Adipocyte (in vitro differentiated cells): Measurements from ENCODE around the gene TNFAIP8L1.

Experiments
- DNase-seq: peaks from one replicate; pipeline ENCODE4 v3.0.0-alpha.2; 2015; ENCODE audit warnings: low read depth
- H3K27me3 ChIP-seq: replicated peaks from 2 replicates; pipeline ENCODE4 v1.7.0; 2013; ENCODE audit warnings: mild to moderate bottlenecking, low read length, moderate library complexity; ENCODE audit not compliant: control insufficient read depth, insufficient read depth
- H3K36me3 ChIP-seq: 2 replicates; pipeline ENCODE4 v1.7.0; 2013; ENCODE audit warnings: low read length, mild to moderate bottlenecking, moderate library complexity; ENCODE audit not compliant: control insufficient read depth, insufficient read depth, severe bottlenecking
- H3K4me1 ChIP-seq: 2 replicates; pipeline ENCODE4 v1.7.0; 2013; ENCODE audit warnings: mild to moderate bottlenecking, low read length, moderate library complexity; ENCODE audit not compliant: control insufficient read depth, insufficient read depth
- H3K4me3 ChIP-seq: 2 replicates; pipeline ENCODE4 v1.7.0; 2013; ENCODE audit warnings: mild to moderate bottlenecking, low read length, moderate library complexity
- H3K9ac ChIP-seq: 2 replicates; pipeline ENCODE4 v1.7.0; 2013; ENCODE audit warnings: mild to moderate bottlenecking, low read length, moderate library complexity
- H3K9me3 ChIP-seq: 2 replicates; pipeline ENCODE4 v1.7.0; 2013; ENCODE audit warnings: mild to moderate bottlenecking, low read length, moderate library complexity; ENCODE audit not compliant: control insufficient read depth

The TNFAIP8L1 gene

DNA sequence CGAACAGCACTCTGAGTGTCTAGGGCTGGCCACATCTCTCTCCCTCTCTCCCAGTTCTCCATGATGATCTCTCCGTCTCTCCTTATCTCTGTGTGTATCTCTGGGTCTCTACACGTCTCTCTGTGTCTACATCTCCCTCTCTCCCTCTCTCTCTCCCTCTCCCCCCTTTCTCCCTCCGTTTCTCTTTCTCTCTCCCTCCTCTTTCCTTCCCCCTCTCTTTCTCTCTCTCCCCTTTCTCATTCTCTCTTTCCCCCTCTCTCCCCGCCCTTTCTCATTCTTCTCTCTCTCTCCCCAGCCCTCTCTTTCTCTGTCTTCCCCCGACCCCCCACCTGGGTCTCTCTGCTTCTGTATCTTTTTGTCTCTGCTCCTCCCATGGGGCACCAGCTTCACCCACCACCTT is 21.3 kb upstream of the TNFAIP8L1 start:
- no peak for DNase-seq
- H3K27me3 ChIP-seq, result peaks cover 35% of the 10 kb centered on the region
- no peaks in the 10 kb centered on the region for H3K4me1 ChIP-seq
- no peaks in the 10 kb centered on the region for H3K36me3 ChIP-seq
- H3K9ac ChIP-seq, result no peak overlapping the region
- no peak overlapping the region for H3K4me3 ChIP-seq
- peaks cover 4% of the 10 kb centered on the region for H3K9me3 ChIP-seq

DNA sequence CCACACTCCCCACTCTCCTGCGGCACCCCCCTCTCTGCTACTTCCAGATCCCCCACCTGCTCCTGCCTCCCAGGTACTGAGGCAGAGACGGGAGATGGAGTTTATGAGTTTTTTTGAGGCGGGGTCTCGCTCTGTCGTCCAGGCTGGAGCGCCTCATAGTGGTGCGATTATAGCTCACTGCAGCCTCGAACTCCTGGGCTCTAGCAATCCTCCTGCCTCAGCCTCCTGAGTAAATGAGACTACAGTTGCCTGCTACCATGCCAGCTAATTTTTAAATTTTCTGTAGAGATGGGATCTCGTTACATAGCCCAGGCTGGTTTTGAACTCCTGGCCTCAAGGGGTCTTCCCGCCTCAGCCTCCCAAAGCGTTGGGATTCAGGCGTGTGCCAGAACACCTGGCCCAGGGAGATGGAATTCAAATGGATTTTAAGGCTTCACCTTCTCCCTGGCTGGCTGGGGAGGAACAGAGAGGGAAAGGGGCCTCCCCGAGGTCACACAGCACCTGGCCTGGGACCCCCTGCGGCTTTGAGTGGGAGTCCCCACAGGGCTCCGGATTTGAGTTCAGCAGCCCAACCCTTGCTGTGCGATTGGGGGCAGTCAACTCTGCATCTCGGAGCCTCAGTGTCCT is 19.5 kb upstream of the TNFAIP8L1 start:
- Histone ChIP-seq H3K27me3 (peaks cover 41% of the 10 kb centered on the region), H3K9me3 (no peaks in the 10 kb centered on the region), H3K36me3 (no peaks in the 10 kb centered on the region), H3K4me3 (no peak overlapping the region), H3K9ac (no peak overlapping the region), H3K4me1 (no peaks in the 10 kb centered on the region)
- DNase-seq, result no peak

DNA sequence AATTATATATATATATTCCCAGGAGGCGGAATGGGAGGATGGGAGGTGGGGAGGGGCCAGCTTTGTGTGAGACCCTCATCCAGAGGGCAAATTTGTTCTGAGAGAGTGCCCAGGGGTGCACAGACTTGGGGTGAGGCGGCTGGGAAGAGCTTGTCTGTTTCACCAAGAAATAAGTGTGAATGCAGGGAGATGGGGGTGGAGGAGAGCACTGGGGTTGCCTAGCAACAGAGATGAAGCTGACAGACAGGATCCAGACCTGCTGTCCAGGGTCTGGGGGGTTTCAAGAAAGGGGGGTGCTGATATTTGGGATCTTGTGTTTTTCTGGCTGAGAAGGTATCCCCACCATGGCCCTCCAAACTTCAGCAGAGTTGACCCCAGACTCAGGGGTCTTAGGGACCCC is 18.6 kb upstream of the TNFAIP8L1 start:
- Histone ChIP-seq H3K4me1 (no peaks in the 10 kb centered on the region), H3K27me3 (peaks cover 41% of the 10 kb centered on the region), H3K9me3 (no peaks in the 10 kb centered on the region), H3K36me3 (no peaks in the 10 kb centered on the region), H3K9ac (no peak overlapping the region), H3K4me3 (no peak overlapping the region)
- no peak for DNase-seq

DNA sequence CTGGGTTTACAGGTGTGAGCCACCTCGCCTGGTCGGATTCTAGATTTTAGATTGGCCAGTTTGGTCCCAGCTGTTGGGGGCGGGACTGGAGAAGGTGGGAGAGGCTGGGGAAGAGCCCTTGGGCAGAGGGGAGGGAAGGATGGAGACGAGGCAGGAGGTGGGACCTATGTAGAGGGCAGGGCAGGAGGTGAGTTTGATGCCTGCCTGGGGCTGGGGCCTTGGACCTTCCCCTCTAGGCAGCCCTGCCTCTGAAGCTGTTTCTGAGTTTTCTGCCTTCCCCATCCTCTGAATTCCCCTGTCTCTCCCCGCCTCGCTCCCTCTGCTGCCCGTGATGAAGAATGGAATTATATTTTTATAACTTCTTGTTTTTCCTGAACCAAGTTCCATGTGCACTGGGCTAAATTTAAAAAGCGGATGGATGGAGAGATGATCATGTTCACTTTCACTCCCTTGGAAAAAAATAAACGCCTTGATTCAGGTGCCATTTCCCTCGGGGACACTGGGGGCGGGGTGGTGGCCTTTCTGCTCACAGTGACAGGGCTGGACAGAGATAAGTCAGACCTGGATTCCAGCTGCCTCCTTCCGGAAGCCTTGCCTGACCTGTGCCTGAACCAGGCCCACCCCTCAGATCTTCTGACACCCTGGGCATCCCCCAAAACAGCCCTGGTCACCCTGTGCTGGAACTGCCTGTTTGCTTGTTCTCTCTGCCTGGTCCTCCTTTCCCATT is 16.5 kb upstream of the TNFAIP8L1 start:
- DNase-seq, result no peak
- H3K9me3 ChIP-seq, result no peaks in the 10 kb centered on the region
- H3K4me3 ChIP-seq, result no peak overlapping the region
- no peak overlapping the region for H3K9ac ChIP-seq
- no peaks in the 10 kb centered on the region for H3K36me3 ChIP-seq
- peaks cover 40% of the 10 kb centered on the region for H3K27me3 ChIP-seq
- no peaks in the 10 kb centered on the region for H3K4me1 ChIP-seq

DNA sequence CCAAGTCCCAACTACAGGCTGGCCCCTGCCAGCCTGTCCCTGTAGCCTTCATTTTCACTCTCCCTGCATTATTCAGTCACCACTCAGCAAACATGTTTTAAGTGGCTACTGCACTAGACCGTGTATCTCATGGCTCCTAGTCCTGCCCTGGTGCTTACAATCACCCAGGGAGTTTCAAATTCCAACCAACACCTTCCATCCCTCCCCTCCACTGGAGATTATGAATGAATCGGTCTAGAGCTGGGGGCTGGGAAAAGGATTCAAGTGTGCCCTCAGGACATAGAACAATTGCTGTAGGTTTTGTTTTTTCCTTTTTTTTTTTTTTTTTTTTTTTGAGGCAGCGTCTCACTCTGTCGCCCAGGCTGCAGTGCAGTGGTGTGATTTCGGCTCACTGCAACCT is 15.0 kb upstream of the TNFAIP8L1 start:
- H3K36me3 ChIP-seq, result no peaks in the 10 kb centered on the region
- H3K9ac ChIP-seq, result no peak overlapping the region
- no peaks in the 10 kb centered on the region for H3K9me3 ChIP-seq
- no peak overlapping the region for H3K4me3 ChIP-seq
- H3K4me1 ChIP-seq, result no peaks in the 10 kb centered on the region
- DNase-seq, result no peak
- H3K27me3 ChIP-seq, result peaks cover 38% of the 10 kb centered on the region

DNA sequence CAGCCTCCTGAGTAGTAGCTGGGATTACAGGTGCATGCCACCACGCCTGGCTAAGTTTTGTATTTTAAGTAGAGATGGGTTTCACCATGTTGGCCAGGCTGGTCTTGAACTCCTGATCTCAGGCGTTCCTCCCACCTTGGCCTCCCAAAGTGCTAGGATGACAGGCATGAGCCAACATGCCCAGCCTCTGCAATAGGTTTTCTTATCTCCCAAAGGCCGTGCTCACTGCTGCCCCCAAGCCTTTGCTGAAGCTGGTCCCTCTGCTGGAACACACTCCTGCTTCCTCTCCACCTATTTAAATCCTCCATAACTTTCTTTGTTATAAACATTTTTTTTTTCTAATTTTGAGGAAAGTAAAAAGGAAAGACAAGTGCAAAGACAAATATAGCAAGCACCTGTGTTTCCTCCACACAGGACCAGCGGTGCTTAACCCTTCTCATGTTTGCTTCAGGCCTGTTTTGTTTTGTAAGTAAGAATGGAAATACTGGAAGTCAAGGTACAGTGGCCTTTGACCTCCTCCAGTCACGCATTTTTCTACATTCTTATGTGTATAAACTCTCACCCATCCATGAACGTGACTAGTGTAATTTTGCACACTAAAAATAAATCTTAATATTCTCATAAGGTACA is 14.5 kb upstream of the TNFAIP8L1 start:
- DNase-seq, result no peak
- Histone ChIP-seq H3K4me3 (no peak overlapping the region), H3K9me3 (no peaks in the 10 kb centered on the region), H3K4me1 (no peaks in the 10 kb centered on the region), H3K36me3 (no peaks in the 10 kb centered on the region), H3K9ac (no peak overlapping the region), H3K27me3 (peaks cover 35% of the 10 kb centered on the region)

DNA sequence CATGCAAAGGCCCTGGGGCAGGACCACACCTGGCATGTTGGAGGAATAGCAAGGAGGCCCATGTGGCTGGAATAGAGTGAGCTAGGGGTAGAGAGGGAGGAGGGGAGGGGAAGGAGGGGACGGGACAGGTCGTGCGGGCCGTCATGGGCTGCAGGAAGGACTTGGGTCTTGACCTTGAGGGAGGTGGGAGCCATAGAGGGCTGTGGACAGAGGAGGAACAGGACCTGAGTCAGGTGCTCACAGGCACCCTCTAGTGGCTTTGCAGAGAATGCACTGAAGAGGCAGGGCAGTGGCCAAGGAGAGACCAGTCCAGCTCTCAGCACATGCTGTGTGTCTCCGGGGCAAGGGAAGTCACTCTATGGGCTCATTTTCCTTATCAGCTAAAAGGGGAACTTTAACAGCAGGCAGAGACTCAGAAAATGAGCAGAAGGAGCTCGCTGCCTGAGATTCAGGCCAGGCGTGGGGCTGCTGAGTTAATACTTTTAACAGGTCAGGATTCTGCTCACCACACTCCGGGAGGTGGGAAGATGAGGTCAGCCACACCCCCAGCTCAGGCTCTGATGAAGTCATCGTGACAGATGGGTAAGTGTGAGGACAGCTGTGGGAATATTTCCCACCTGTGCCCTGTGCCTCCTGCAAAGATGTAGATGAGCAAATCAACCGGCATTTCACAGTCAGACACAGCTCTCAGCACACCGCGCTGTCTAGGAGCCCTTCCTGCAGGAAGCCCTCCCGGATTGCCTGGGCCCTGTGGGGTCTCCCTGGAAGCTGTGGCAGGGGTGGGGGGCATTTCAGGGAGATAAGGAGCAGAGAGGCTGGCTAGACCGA is 6.0 kb upstream of the TNFAIP8L1 start:
- Histone ChIP-seq H3K9ac (no peak overlapping the region), H3K4me3 (no peak overlapping the region), H3K36me3 (no peaks in the 10 kb centered on the region), H3K9me3 (no peaks in the 10 kb centered on the region), H3K27me3 (peaks cover 4% of the 10 kb centered on the region), H3K4me1 (peaks cover 20% of the 10 kb centered on the region)
- DNase-seq, result peak; percentile 70

DNA sequence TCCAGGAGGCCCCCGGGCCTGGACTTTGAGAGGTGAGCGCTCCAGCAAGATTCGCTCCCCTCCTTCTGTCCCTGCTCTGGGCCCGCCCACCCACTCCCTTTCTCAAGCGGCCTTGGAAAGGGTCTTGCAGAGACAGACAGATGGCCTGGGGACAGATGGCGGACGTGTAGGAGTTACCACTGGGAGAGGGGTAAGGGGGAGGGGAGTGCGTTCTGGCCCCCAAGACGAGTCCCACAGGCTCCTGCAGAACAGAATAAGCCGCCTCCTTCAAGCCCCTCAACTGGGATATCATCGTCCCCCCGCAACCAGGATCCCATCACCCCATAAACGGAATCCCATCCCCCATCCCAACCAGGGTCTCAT is 3.6 kb upstream of the TNFAIP8L1 start:
- peak overlapping the region; percentile 74 for H3K4me3 ChIP-seq

DNA sequence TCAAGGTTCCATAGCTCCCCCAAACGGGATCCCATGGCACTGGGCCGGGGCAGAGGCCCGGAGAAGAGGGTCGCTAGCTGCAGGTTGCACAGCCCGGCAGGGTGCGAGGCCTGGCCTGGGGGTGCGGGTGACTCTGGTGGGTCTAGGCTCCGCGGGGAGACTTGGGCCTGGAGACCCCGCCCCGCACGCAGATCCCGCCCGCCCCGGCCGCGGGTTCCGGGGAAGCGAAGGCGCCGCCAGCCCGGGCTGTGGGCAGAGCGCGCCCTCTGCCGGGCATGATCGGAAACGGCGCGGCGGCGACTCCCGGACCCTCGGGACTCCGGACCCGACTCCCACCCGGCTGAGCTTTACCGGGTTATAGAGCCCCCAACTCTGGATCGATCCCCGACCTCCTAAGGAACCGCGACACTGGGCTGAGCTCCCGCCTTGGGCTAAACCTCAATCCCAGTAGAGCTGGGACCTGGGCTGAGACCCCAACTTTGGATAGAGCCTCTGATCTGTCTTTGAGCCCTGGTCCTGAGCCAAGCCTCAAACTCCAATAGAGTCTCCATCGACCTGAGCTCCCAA is 3.1 kb upstream of the TNFAIP8L1 start:
- peaks cover 23% of the 10 kb centered on the region for H3K4me1 ChIP-seq
- H3K27me3 ChIP-seq, result no peaks in the 10 kb centered on the region
- H3K9me3 ChIP-seq, result no peaks in the 10 kb centered on the region
- H3K36me3 ChIP-seq, result no peaks in the 10 kb centered on the region
- peak overlapping the region; percentile 74 for H3K4me3 ChIP-seq
- peak; percentile 85 for DNase-seq
- H3K9ac ChIP-seq, result peak overlapping the region; percentile 81

More for the DNA sequence above, 3.6 kb upstream of the TNFAIP8L1 start:
- Histone ChIP-seq H3K27me3 (no peaks in the 10 kb centered on the region), H3K36me3 (no peaks in the 10 kb centered on the region), H3K4me1 (peaks cover 23% of the 10 kb centered on the region), H3K9me3 (no peaks in the 10 kb centered on the region), H3K9ac (peak overlapping the region; percentile 81)
- DNase-seq, result no peak

DNA sequence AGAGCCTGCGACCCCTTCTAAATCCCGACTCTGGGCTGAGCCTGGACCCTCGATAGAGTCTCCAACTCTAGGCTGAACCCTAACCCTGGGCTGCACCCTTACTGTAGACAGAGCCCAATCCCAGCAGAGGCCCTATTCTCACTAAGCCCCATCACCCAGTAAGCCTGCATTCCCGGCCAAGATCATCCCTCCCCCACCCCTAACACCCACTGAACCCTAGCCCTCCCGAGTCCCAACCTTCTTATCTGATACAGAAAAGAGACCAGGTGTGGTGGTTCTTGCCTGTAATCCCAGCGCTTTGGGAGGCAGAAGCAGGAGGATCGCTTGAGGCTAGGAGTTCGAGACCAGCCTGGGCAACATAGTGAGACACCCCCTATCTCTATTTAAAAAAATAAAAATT is 2.6 kb upstream of the TNFAIP8L1 start:
- DNase-seq, result no peak
- no peaks in the 10 kb centered on the region for H3K9me3 ChIP-seq
- no peaks in the 10 kb centered on the region for H3K36me3 ChIP-seq
- no peaks in the 10 kb centered on the region for H3K27me3 ChIP-seq
- peak overlapping the region; percentile 74 for H3K4me3 ChIP-seq
- H3K4me1 ChIP-seq, result peaks cover 23% of the 10 kb centered on the region
- H3K9ac ChIP-seq, result peak overlapping the region; percentile 81

DNA sequence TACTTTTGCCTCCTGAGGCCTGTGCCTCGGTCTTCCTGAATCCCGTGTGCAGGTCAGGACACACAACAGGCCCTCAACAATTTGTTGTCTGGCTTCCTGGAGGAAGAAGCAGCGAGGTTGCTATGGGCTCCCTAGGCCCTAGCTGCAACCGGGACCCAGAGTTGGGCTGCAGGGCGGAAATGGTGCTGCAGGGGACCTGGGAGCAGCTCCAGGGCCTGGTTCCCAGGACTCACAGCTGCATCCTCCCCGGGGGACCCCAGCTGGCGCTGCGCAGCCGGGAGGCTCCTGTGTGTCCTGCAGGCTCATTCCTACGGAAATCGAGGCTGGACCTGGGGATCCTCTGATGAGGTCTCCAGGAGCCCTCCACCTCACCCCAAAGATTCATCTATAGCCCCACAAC is 999 bp upstream of the TNFAIP8L1 start:
- Histone ChIP-seq H3K9ac (peak overlapping the region; percentile 75), H3K9me3 (no peaks in the 10 kb centered on the region), H3K27me3 (no peaks in the 10 kb centered on the region), H3K4me3 (no peak overlapping the region), H3K36me3 (no peaks in the 10 kb centered on the region), H3K4me1 (peaks cover 23% of the 10 kb centered on the region)
- DNase-seq, result no peak
